GM18502 (cell line): Measurements from ENCODE around the gene CCDC158.
"Not testable (repeated sequence)": the region's sequence is repeated elsewhere in the genome, so short reads cannot be mapped to it uniquely, and the experiment has no call there.

Experiments used
- ATAC-seq: cut with Tn5 transposase; IDR thresholded peaks from one replicate; pipeline ENCODE4 v1.9.1; 2021; ENCODE audit warnings: mild to moderate bottlenecking; ENCODE audit not compliant: unreplicated experiment, poor library complexity

The CCDC158 gene

DNA sequence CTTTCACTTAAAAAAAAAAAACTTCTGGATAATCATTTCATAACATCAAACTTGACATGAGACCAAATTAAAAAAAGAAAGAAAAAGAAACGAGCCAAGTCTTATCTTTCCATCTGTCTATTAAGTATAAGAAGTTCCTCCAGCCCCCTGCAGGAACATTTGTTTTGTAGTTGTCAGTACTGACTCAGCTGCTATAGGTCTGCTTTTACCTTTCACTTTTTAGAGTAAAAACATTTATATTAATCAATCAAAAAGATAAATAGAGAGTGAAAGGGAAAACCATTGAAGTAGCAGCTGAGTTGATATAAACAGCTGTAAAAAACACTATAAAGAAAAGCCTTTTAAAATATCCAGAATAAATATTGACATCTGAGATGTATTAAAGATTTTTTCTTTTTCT lies 46.1 kb downstream of the CCDC158 start:
- no peak for ATAC-seq

DNA sequence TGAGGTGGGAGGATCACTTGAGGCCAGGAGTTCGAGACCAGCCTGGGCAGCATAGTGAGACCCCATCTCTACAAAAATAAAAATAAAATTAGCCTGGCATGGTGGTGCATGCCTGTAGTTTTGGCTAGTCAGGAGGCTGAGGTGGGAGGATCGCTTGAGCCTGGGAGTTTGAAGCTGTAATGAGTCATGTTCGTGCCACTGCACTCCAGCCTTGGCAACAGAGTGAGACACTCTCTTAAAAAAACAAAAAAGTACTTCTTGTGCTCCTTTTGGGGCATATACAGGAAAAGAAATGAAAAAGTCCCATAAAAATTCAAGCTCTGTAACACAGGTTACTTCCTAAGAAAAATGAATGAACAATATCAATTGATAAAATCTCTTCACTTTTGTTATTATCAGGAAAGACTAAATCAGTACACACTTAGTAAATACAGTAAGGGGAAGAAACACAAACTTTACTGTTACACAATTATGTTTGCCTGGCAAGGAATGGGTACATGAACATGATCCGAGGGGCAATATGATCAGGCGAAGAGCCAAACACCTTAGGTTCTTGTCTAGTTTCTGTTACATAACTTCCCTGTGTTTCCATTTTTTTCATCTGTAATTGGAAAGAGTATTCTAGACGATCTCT lies 46.9 kb downstream of the CCDC158 start:
- no peak for ATAC-seq

DNA sequence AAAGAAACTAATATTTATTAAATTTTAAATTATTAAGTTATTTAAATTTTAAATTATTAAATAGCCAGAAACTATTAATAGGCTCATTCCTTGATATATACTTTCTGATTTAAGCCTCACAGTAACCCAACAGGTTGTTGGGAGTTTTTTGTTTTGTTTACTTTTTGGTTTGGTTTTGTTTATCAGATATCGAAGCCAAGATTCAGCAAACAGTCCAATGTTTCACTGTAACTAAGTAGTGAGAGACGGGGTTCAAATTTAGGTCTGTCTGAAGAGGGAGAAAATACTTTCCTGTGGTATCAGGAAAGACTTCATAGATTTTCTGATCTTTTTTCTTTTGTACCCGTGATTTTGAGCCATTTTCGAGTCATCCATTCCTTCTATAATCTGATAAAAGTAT lies 54.2 kb downstream of the CCDC158 start:
- no peak for ATAC-seq

DNA sequence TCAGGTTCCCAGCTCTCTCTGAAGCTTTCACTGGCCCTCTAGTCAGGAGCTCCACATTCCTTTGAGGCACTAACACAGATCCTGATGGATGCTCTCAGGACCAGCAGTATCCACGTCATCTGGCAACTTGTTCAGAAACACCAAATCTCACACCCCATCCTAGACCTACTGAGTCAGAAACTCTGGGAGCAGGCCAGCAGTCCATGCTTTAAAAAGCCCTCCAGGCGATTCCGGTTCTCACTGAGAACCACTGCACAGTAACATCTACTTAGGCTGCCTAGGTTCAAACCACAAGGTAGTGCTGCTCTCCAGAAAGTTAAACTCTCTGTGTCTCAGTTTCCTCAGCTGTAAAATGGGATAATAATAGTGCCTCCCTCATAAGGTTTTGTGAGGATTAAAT lies 55.3 kb downstream of the CCDC158 start:
- no peak for ATAC-seq

DNA sequence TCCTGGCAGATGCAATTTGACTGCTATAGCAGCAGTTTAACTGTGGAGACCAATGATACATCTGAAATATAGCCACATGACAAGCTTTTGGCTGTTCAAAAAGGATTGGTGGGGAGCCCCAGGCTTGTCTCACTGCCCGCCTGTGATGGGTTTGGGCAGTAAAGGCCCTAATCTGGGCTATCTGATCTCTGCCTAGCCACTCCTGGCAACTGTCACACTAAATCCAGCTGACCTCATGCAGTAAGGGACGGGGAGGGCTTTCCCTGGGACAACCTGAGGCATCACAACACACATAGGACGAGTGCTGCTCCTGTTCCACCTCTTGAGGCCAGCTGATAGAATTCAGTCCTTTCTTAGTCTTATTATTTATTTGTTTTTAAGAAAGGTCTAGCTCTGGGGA lies 56.2 kb downstream of the CCDC158 start:
- no peak for ATAC-seq

DNA sequence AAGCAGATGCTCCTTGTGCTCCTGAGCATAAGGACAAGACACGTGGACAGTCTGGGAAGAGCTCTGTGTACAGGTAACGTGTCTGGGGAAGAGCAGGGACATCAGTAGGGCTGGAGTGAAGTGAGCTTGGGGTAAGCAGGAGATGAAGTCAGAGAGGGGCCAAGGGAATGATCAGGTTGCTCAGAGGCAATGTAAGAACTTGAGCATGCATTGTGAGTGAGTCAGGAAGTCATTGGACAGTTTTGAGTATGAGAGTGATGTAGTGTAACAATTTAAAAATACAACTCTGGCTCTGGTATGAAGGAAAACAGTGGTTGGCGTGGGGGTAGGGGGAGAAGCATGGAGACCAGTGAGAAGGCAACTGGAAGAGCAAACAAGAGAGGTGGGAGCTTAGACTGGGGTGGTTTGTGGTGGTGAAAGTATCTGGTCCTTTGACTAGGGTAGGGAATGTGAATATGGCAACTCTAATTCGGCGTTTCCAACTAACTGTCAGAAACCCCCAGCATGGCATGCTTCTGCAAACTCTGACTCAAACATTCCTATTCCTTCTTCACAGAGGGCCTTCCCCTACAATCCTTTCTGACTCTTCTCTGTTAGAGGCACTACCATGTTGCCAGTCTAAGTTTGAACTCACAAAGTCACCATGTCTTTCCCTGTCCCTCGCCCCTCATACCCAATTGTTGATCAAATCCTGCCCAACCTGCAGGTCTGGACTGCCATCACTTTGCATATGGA lies 57.2 kb downstream of the CCDC158 start:
- ATAC-seq: no peak

DNA sequence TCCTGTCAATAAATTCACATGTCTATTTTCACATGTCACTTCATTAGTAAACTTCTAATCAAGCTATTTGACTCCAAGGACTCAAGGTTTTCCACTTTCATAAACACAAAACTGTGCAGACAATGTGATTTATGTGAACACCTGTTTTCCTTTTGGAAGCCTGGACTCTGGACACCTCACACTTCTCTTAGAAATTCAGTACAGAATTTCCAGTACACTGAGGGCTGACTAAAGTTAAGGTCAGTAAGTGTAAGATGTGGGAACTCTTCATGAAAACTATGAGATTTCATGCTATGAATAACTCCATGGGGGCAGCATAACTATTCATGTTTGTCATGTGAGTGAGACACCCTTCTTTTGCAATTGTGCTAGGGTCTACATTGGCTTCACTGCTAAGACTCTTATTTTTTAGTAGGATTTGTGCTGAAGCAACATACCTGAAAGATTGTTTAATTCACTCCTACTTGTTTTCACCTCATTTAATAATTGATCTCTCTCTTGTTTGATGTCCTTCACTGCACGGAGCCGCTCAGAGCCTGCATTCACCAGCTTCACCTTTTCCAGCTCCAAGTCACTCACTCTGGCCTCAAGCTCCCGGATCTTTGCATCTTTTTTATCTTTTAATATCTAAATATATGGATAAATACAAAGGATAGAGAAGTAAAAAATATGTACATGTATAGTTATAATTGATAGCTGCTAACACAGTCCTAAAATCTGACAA lies 59.1 kb downstream of the CCDC158 start:
- ATAC-seq: no peak

DNA sequence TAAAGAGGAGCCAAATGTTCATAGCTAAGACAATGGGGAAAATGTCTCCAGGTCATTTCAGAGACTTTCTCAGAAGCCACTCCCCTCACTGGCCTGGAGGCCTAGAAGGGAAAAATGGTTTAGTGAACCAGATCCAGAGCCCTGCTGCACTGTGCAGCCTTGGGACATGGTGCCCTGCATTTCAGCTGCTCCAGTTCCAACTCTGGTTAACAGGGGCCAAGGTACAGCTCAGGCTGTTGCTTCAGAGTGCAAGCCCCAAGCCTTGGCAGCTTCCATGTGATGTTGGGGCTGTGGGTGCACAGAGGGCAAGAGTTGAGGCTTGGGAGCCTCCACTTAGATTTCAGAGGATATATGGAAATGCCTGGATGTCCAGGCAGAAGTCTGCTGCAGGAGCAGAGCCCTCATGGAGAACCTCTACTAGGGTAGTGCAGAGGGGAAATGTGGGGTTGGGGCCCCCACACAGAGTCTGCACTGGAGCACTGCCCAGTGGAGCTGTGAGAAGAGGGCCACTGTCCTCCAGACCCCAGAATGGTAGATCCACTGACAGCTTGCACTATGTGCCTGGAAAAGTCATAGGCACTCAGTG lies 61.0 kb downstream of the CCDC158 start:
- ATAC-seq: not testable (repeated sequence)

DNA sequence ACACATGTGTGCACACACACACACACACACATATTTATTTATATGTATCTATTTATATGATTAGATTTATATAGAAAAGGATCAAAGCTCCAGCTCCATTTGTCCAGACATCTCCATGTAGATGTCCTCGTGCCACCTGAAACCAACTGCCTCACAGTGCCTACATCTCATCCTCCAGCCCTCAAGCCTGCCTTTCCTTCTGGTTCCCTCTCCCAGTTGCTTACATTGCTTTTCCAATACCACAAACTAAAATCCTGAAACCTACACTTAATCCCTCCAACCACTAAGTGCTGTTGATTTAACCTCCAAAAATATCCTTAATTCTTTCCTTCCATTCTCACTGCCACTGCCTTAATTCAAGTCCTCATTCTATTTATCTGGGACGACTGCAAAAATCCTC lies 63.0 kb downstream of the CCDC158 start:
- no peak for ATAC-seq

DNA sequence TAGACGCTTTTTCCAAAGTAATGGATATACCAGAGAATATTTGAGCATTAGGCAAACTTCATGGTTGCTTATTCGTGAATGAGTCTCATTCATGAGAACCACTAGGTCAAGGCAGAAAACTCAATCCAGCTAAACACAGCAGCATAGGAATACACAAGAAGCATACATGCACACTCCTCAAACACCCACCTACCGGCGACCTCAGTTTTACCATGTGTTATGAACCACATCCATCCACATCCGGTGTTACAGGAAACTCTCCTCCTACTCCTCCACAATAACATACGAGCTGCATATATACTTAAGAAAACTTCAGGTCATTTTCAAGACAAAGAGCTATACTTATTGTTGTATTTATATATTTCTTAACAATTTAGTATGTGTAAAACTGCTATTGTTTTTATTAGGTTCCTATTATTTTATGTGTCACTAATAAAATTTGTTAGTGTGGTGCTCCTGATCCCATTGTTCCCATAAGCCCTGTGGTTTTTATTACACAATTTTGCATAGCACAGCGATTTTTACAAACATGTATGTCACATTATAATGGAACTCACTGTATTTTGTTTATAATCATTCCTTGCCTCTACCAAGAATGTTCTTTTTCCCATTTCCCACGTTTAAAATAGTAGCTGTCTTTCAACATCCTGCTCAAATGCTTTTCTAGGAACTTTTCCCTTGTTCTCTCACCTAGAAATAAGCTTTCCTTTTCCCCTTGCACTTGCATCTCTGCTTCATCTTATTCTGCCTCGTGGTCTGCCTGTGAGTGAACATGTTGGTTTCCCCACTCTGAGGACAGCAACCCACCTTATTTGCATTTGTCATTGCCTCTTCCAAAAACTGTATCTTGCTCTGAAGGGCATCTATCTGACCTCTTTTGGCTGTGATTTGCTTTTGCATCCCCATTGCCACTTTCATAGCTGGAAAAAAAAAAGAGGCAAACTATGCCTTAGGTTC lies 66.1 kb downstream of the CCDC158 start:
- ATAC-seq: no peak

DNA sequence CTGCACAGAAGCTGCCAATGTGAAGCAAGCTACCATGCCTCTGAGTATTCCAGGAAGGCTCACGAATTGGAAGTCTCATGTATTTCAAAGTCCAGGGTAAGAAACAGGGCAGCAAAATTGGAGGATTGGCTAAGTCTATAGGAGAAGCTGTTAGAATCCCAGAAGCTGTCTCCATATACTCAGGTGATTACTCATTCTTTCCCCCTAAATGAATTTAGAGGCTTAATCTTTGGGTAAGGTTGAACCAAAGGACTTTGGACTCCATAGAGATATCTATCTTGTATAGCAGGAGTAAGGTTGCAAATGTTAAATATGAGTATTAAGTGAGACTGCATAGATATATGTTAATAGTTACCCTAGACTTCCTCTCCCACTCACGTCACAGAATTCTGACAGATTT lies 78.1 kb downstream of the CCDC158 start:
- ATAC-seq: no peak

DNA sequence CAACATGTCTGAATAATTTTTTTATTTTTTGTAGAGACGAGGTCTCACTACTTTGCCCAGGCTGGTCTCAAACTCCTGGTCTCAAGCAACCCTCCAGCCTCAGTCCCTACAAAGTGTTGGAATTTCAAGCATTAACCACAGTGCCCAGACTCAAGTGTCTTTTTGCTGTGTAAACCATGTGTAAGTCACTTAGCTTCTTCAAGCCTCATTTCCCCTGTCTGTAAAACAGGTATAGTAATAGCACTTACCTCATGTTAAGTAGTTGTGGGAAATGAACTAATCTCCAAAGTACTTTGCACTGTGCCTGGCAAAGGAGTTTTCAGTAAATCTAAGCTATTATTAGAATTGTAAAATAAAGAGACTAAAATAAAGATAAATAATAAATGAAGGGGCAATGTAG lies 78.8 kb downstream of the CCDC158 start:
- ATAC-seq: no peak

DNA sequence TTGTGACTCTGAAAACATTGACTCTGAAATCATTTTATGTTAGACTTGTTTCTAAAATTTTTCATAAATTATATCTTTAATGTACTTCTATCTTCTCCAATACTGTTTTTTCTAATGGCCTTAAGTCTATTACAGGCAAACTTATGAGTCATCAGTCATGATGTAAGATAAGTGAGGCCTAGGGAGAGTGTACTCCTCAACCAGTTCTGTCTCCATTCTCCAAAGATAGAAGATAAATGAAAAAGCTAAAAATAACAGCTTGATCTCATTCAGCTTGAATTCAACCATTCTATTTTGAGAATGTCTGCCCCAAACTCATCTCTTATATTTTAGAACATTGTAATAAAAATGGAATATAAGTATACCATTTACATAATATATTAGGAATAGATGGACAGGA lies 79.9 kb downstream of the CCDC158 start:
- ATAC-seq: no peak

DNA sequence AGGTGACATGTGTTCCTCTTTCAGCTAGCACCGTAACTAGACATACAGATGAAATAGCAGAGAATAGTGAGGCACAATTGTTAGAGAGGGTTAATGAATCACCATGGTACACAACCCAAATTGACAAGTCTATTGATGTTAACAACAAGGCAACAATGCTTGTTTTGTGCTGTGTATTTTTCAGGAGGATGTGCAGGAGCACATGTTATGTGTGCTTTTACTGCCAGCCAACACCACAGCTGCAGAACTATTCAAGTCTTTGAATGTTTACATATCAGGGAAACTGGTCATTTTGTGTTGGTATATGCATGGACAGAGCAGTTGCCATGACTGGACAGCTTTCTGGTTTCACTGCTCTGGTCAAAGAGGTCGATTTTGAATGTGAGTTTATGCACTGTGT lies 81.6 kb downstream of the CCDC158 start:
- ATAC-seq: no peak

DNA sequence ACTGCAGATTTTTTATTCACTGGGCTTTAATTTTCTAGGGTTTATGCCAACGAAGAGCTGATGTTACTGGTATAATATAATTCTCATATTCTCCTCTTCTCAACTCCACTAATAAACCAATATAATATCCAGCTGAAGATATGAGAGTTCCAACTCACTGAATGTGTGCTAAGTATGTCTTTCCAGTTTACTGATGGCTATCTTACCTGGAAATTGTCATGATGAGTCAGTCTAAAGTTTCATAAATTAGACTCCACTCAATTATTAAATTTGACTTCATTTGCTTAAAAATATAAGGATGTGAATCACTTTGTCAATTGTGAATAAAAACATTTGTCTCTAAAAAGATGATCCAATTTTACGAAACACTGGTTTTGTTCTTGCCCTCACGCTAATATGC lies 86.1 kb downstream of the CCDC158 start:
- no peak for ATAC-seq

DNA sequence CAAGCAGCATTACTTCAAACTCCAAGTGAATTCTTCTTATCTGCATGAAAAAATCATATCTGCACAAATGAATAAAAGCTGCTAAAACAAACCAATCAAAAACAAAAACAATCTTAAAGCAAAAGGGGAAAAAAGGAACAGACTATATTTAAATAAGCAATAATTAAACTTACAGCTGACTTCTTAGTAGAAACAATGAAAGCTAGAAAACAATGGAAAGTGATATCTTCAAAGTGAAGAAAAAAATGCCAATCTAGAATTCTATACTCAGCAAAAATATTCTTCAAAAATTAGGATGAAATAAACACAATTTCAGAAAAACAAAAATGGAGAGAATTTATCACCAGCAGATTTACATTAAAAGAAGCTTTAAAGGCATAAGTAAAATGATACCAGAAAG lies 94.4 kb downstream of the CCDC158 start:
- ATAC-seq: no peak

DNA sequence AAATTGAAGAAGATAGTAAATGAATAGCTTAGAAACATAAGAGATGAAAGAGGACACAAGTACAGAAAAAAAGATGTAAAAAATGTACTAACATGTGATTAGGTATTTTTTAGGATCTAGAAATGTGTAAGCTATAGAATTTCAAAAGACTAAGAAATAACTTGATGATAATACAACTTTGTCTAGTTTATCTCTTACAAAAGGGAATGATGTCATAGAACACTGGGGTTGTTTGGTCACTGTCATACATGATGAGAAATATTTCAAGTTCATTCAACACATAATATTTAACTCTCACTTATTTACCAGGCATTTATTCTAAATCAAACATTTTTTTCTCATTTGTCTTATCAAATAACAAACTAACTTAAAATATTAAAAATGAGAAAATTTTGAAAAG lies 95.9 kb downstream of the CCDC158 start:
- ATAC-seq: no peak

DNA sequence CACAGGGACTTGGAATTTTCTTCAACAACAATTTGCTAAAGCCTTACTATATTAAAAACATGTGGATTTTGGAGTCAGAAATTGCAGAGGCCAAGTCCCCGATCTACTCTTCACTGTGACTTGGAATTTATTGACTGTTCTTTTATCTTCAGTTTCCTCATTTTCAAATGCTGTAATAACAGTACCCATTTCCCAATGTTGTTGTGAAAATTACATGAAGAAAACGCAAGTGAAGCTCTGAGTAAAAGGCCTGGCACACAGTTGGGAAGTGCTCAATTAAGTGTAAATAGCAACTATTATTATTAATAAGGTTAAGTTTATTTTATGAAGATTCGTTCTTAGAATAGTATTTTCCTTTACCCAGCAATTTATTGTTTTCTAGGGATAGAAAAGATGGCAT lies 98.7 kb downstream of the CCDC158 start:
- ATAC-seq: no peak

DNA sequence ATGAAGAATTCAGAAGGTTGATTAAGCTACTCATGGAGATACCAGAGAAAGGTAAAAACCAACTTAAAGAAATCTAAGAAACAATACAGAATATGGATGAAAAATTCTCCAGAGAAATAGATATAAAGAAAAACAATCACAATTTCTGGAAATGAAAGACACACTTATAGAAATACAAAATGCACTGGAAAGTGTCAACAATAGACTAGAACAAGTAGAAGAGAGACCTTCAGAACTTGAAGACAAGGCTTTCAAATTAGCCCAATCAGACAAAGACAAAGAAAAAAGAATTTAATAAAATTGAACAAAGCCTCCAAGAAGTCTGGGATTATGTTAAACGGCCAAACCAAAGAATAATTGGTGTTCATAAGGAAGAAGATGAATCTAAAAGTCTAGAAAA lies 104.8 kb downstream of the CCDC158 start:
- no peak for ATAC-seq

DNA sequence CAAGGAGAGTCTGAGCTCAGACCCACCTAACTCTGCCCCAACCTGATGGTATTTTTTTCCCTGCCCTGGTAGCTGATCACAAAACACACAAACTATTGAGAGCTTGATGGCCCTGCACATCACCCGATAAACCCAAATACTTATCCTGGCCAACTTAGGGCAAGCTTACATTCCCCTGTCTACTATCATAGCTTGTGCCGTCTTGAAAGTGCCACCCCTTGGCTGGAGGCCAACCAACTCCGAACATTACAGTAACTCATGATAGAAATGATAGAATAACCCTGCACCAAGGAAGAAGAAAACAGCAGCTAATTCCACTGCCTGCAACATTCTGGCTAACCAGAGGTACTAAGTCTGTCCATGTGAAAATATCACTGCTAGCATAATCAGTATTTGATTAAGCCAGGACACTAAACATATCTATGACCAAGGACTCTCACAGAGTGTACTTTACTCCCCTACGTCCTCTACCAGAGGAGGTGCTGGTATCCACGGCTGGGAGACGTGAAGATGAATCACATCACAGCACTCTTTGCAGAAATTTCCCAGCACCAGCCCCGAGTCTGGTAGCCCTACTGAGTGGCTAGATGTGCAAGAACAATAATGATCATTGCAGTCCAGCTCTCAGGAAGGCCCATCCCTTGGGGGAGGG lies 105.5 kb downstream of the CCDC158 start:
- ATAC-seq: no peak
